ENCODE data around the gene TRIM63. TPM values are rescaled to one million over a fixed set of nuclear protein-coding genes. Genes with fewer than 3 reads are reported as not detected.

Gene TRIM63
- polyA plus RNA-seq, 3 donors: 0.09 TPM; not detected in 2

DNA sequence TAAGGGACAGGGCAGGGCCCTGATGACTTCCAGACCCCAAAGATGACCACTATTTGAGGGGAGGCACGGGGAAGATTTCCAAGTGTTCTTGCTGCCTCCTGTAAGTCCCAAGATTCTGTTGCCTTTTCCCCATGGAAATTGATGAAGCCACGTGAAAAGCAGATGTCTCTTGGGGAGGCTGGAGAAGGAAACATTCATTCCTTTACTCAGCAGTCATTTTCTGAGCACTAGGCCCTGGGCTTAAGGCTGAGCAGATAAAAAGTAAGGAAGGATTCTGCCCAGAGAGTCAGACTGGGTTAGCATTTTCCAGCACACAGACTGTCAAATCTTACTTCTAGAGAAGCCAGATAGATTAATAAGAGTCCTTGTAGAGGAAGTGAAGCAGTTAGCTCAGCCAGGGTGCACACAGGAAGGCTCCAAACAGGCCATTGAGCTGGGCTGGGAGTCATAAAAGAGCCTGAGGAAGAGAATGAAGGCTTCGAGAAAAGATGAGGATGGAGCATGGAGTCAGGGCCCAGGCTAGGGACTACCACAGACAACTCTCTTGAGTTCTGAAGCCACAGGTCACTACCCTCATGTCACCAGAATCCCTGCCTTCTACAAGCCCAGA lies 35.7 kb downstream of the TRIM63 start:
- H3K27ac Mint-ChIP-seq: peak overlapping the region in 1 of 7 donors; percentile 9
- no peak overlapping the region for H3K4me3 ChIP-seq (replicated peaks in 1 of 3; ENCODE audit: low read depth in 2 of 3, low read length in 3 of 3)
- intact Hi-C loops (cut with micrococcal nuclease): loop anchor here (10.0 kb wide), 1 partner anchor 113 kb away; no protein-coding TSS in a partner anchor
- peaks cover 21 to 24% (median 23%) of the 10 kb centered on the region in 3 donors for H3K27me3 Mint-ChIP-seq (ENCODE audit: low read depth in 3 of 3)
- H3K9me3 ChIP-seq (replicated peaks in 1 of 2; ENCODE audit: control insufficient read depth in 1 of 2, insufficient read depth in 1 of 2, low read length in 2 of 2): no peaks in the 10 kb centered on the region
- H3K27ac ChIP-seq (ENCODE audit: low read depth in 1 of 2, low read length in 2 of 2): no peak overlapping the region
- H3K4me1 Mint-ChIP-seq: peaks cover 20% of the 10 kb centered on the region
- H3K4me3 Mint-ChIP-seq: no peak overlapping the region
- TF ChIP-seq, protein P1, sequence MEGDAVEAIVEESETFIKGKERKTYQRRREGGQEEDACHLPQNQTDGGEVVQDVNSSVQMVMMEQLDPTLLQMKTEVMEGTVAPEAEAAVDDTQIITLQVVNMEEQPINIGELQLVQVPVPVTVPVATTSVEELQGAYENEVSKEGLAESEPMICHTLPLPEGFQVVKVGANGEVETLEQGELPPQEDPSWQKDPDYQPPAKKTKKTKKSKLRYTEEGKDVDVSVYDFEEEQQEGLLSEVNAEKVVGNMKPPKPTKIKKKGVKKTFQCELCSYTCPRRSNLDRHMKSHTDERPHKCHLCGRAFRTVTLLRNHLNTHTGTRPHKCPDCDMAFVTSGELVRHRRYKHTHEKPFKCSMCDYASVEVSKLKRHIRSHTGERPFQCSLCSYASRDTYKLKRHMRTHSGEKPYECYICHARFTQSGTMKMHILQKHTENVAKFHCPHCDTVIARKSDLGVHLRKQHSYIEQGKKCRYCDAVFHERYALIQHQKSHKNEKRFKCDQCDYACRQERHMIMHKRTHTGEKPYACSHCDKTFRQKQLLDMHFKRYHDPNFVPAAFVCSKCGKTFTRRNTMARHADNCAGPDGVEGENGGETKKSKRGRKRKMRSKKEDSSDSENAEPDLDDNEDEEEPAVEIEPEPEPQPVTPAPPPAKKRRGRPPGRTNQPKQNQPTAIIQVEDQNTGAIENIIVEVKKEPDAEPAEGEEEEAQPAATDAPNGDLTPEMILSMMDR (IDR thresholded peaks at IDR 0.05): no peak
- no peaks in the 10 kb centered on the region for H3K36me3 Mint-ChIP-seq
- H3K4me2 ChIP-seq (replicated peaks; ENCODE audit: extremely low read depth, low read length, poor library complexity, severe bottlenecking): no peak overlapping the region
- peaks cover 0 to 5% (median 0%) of the 10 kb centered on the region in 7 donors for H3K9me3 Mint-ChIP-seq
- H3K36me3 ChIP-seq (replicated peaks in 1 of 2; ENCODE audit: control insufficient read depth in 1 of 2, insufficient read depth in 2 of 2, low read length in 2 of 2): no peaks in the 10 kb centered on the region
- no peak for DNase-seq
- H4K20me1 ChIP-seq (ENCODE audit: insufficient read depth, low read length): no peaks in the 10 kb centered on the region
- no CpG with 5 or more reads among the region's 3 CpGs for WGBS (ENCODE audit: insufficient coverage)
- H3K9ac ChIP-seq (ENCODE audit: insufficient read depth, low read length, poor library complexity, severe bottlenecking): no peak overlapping the region
- no peaks in the 10 kb centered on the region for H3K79me2 ChIP-seq (ENCODE audit: insufficient read depth, low read length)
- H3K27me3 ChIP-seq (ENCODE audit: control insufficient read depth in 2 of 2, insufficient read depth in 2 of 2, low read length in 2 of 2): peaks cover 0 to 21% of the 10 kb centered on the region in 2 donors
- no peak overlapping the region for H2AFZ ChIP-seq (ENCODE audit: insufficient read depth, low read depth, low read length, poor library complexity, severe bottlenecking)
- H3K4me1 ChIP-seq (ENCODE audit: control insufficient read depth in 1 of 2, insufficient read depth in 2 of 2, low read length in 2 of 2): peaks cover 11 to 21% of the 10 kb centered on the region in 2 donors

DNA sequence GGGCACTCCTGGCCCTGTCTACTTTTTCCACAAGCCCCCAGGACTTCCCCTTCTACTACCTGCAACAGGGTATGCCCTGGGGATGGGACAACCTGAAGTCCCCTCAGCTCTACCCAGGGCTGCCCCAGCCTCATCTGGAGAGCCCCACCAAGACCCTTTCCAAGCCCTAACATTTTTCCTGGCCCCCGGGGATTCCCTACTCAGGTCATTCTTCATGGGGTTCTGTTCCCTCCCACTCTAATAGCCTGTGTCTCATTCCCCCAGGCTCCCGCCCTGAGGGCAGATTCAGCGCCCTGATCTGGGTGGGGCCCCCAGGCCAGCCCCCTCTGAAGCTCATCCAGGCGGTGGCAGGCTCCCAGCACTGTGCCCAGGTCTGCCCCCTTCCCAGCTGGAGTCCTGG lies 36.2 kb downstream of the TRIM63 start:
- H3K36me3 ChIP-seq (replicated peaks in 1 of 2; ENCODE audit: control insufficient read depth in 1 of 2, insufficient read depth in 2 of 2, low read length in 2 of 2): no peaks in the 10 kb centered on the region
- Mint-ChIP-seq H3K4me1 (peaks cover 20% of the 10 kb centered on the region), H3K36me3 (no peaks in the 10 kb centered on the region), H3K27ac (peak overlapping the region in 1 of 7 donors; percentile 41), H3K4me3 (no peak overlapping the region), H3K9me3 (peaks cover 0 to 5% (median 0%) of the 10 kb centered on the region in 7 donors), H3K27me3 (ENCODE audit: low read depth in 3 of 3) (peaks cover 19 to 22% (median 21%) of the 10 kb centered on the region in 3 donors)
- H3K9me3 ChIP-seq (replicated peaks in 1 of 2; ENCODE audit: control insufficient read depth in 1 of 2, insufficient read depth in 1 of 2, low read length in 2 of 2): no peaks in the 10 kb centered on the region
- H3K4me1 ChIP-seq (ENCODE audit: control insufficient read depth in 1 of 2, insufficient read depth in 2 of 2, low read length in 2 of 2): peaks cover 10 to 17% of the 10 kb centered on the region in 2 donors
- no peak overlapping the region for H2AFZ ChIP-seq (ENCODE audit: insufficient read depth, low read depth, low read length, poor library complexity, severe bottlenecking)
- H3K9ac ChIP-seq (ENCODE audit: insufficient read depth, low read length, poor library complexity, severe bottlenecking): no peak overlapping the region
- no peak overlapping the region for H3K27ac ChIP-seq (ENCODE audit: low read depth in 1 of 2, low read length in 2 of 2)
- TF ChIP-seq, protein P1 (IDR thresholded peaks at IDR 0.05): no peak
- H3K4me3 ChIP-seq (replicated peaks in 1 of 3; ENCODE audit: low read depth in 2 of 3, low read length in 3 of 3): no peak overlapping the region
- peaks cover 0 to 21% of the 10 kb centered on the region in 2 donors for H3K27me3 ChIP-seq (ENCODE audit: control insufficient read depth in 2 of 2, insufficient read depth in 2 of 2, low read length in 2 of 2)
- H3K4me2 ChIP-seq (replicated peaks; ENCODE audit: extremely low read depth, low read length, poor library complexity, severe bottlenecking): no peak overlapping the region
- no peak for DNase-seq
- intact Hi-C loops (cut with micrococcal nuclease): loop anchor here (10.0 kb wide), 1 partner anchor 114 kb away; no protein-coding TSS in a partner anchor
- no peaks in the 10 kb centered on the region for H3K79me2 ChIP-seq (ENCODE audit: insufficient read depth, low read length)
- H4K20me1 ChIP-seq (ENCODE audit: insufficient read depth, low read length): no peaks in the 10 kb centered on the region
- 94% methylated on average over 3 of the region's 4 CpGs for WGBS (ENCODE audit: insufficient coverage)
